K562 (cell line): ENCODE measurements around the gene SIGLEC5.

Experiments
- KLF1 ChIP-seq: fragments of 450-650 bp; IDR thresholded peaks from 2 replicates; pipeline ENCODE4 v1.6.1; 2016; ENCODE audit warnings: missing genetic modification characterization, missing compliant biosample characterization
- NRF1 ChIP-seq, 2 experiments: fragments of 450-650 bp; IDR thresholded peaks in 1 of 2; conservative IDR thresholded peaks in 1 of 2; 2 replicates each; pipeline ENCODE4 v1.6.1; 2014; ENCODE audit warnings: mild to moderate bottlenecking in 2 of 2
- STAT5A ChIP-seq: IDR thresholded peaks from 2 replicates; pipeline ENCODE4 v1.6.1; 2012; ENCODE audit warnings: low read length, inconsistent platforms, borderline replicate concordance

- no peak for TF ChIP-seq KLF1
- no peak for TF ChIP-seq NRF1 (conservative IDR thresholded peaks at IDR 0.05 in 1 of 2, IDR thresholded peaks at IDR 0.05 in 1 of 2)
- TF ChIP-seq STAT5A: no peak
Observed at GRCh38 chr19:51621178-51621577, 9.0 kb downstream of the SIGLEC5 start.
